ENCODE results near the gene CENPA.

Gene CENPA

GRCh38 chr2:26764078-26764887, 21.6 kb upstream of the CENPA start, which contains the start of gene SLC35F6:
SLC35F6 (plus strand) TSS chr2:26764284; CDS start chr2:26764350, 66 bp downstream.
- Histone ChIP-seq H3K9ac (ENCODE audit: low read length) (peak within 1 kb of the TSS; percentile 96), H3K27me3 (replicated peaks; ENCODE audit: control insufficient read depth, insufficient read depth, low read length) (no peaks in the 10 kb centered on the region), H3K9me3 (ENCODE audit: control insufficient read depth, low read length) (no peaks in the 10 kb centered on the region), H3K4me3 (ENCODE audit: low read length) (peak within 1 kb of the TSS; percentile 91), H3K4me1 (ENCODE audit: control insufficient read depth, insufficient read depth, low read length) (peaks cover 36% of the 10 kb centered on the region), H3K36me3 (ENCODE audit: control insufficient read depth, insufficient read depth, low read length, severe bottlenecking) (no peaks in the 10 kb centered on the region)
- DNase-seq (ENCODE audit: low read depth) = peak; percentile 94

GRCh38 chr2:26764906-26765305, 20.9 kb upstream of the CENPA start:
- Histone ChIP-seq H3K4me3 (ENCODE audit: low read length) (peak overlapping the region; percentile 91), H3K4me1 (ENCODE audit: control insufficient read depth, insufficient read depth, low read length) (peaks cover 42% of the 10 kb centered on the region), H3K9me3 (ENCODE audit: control insufficient read depth, low read length) (no peaks in the 10 kb centered on the region), H3K9ac (ENCODE audit: low read length) (peak overlapping the region; percentile 96), H3K36me3 (ENCODE audit: control insufficient read depth, insufficient read depth, low read length, severe bottlenecking) (no peaks in the 10 kb centered on the region), H3K27me3 (replicated peaks; ENCODE audit: control insufficient read depth, insufficient read depth, low read length) (no peaks in the 10 kb centered on the region)
- no peak for DNase-seq (ENCODE audit: low read depth)

- Histone ChIP-seq H3K4me1 (ENCODE audit: control insufficient read depth, insufficient read depth, low read length) (peaks cover 45% of the 10 kb centered on the region), H3K9me3 (ENCODE audit: control insufficient read depth, low read length) (no peaks in the 10 kb centered on the region), H3K9ac (ENCODE audit: low read length) (peak overlapping the region; percentile 96), H3K4me3 (ENCODE audit: low read length) (peak overlapping the region; percentile 91), H3K27me3 (replicated peaks; ENCODE audit: control insufficient read depth, insufficient read depth, low read length) (no peaks in the 10 kb centered on the region), H3K36me3 (ENCODE audit: control insufficient read depth, insufficient read depth, low read length, severe bottlenecking) (no peaks in the 10 kb centered on the region)
- DNase-seq (ENCODE audit: low read depth) = no peak
Measured at GRCh38 chr2:26765475-26766200, 20.2 kb upstream of the CENPA start.

- Histone ChIP-seq H3K27me3 (replicated peaks; ENCODE audit: control insufficient read depth, insufficient read depth, low read length) (no peaks in the 10 kb centered on the region), H3K9me3 (ENCODE audit: control insufficient read depth, low read length) (no peaks in the 10 kb centered on the region), H3K9ac (ENCODE audit: low read length) (no peak overlapping the region), H3K4me1 (ENCODE audit: control insufficient read depth, insufficient read depth, low read length) (peaks cover 60% of the 10 kb centered on the region), H3K4me3 (ENCODE audit: low read length) (no peak overlapping the region), H3K36me3 (ENCODE audit: control insufficient read depth, insufficient read depth, low read length, severe bottlenecking) (no peaks in the 10 kb centered on the region)
- no peak for DNase-seq (ENCODE audit: low read depth)
Measured at GRCh38 chr2:26767129-26767528, 18.7 kb upstream of the CENPA start.

- no peak for DNase-seq (ENCODE audit: low read depth)
- H3K4me3 ChIP-seq (ENCODE audit: low read length) = no peak overlapping the region
- H3K36me3 ChIP-seq (ENCODE audit: control insufficient read depth, insufficient read depth, low read length, severe bottlenecking) = no peaks in the 10 kb centered on the region
- H3K9me3 ChIP-seq (ENCODE audit: control insufficient read depth, low read length) = no peaks in the 10 kb centered on the region
- H3K4me1 ChIP-seq (ENCODE audit: control insufficient read depth, insufficient read depth, low read length) = peaks cover 69% of the 10 kb centered on the region
- H3K9ac ChIP-seq (ENCODE audit: low read length) = no peak overlapping the region
- no peaks in the 10 kb centered on the region for H3K27me3 ChIP-seq (replicated peaks; ENCODE audit: control insufficient read depth, insufficient read depth, low read length)
Measured at GRCh38 chr2:26767894-26768487, 17.9 kb upstream of the CENPA start.

- no peaks in the 10 kb centered on the region for H3K27me3 ChIP-seq (replicated peaks; ENCODE audit: control insufficient read depth, insufficient read depth, low read length)
Measured at GRCh38 chr2:26768759-26769088, 17.1 kb upstream of the CENPA start.

GRCh38 chr2:26769089-26769761, 16.6 kb upstream of the CENPA start:
- H3K4me3 ChIP-seq (ENCODE audit: low read length) = peak overlapping the region; percentile 50
- H3K9ac ChIP-seq (ENCODE audit: low read length) = peak overlapping the region; percentile 74
- no peaks in the 10 kb centered on the region for H3K27me3 ChIP-seq (replicated peaks; ENCODE audit: control insufficient read depth, insufficient read depth, low read length)
- no peaks in the 10 kb centered on the region for H3K9me3 ChIP-seq (ENCODE audit: control insufficient read depth, low read length)
- H3K4me1 ChIP-seq (ENCODE audit: control insufficient read depth, insufficient read depth, low read length) = peaks cover 64% of the 10 kb centered on the region
- H3K36me3 ChIP-seq (ENCODE audit: control insufficient read depth, insufficient read depth, low read length, severe bottlenecking) = peaks cover 6% of the 10 kb centered on the region
- no peak for DNase-seq (ENCODE audit: low read depth)

More at GRCh38 chr2:26768759-26769088, 17.1 kb upstream of the CENPA start:
- H3K4me1 ChIP-seq (ENCODE audit: control insufficient read depth, insufficient read depth, low read length) = peaks cover 66% of the 10 kb centered on the region
- DNase-seq (ENCODE audit: low read depth) = no peak
- H3K36me3 ChIP-seq (ENCODE audit: control insufficient read depth, insufficient read depth, low read length, severe bottlenecking) = peaks cover 1% of the 10 kb centered on the region
- H3K9ac ChIP-seq (ENCODE audit: low read length) = peak overlapping the region; percentile 57
- no peaks in the 10 kb centered on the region for H3K9me3 ChIP-seq (ENCODE audit: control insufficient read depth, low read length)
- peak overlapping the region; percentile 29 for H3K4me3 ChIP-seq (ENCODE audit: low read length)

- no peaks in the 10 kb centered on the region for H3K9me3 ChIP-seq (ENCODE audit: control insufficient read depth, low read length)
- H3K36me3 ChIP-seq (ENCODE audit: control insufficient read depth, insufficient read depth, low read length, severe bottlenecking) = peaks cover 25% of the 10 kb centered on the region
- peak; percentile 85 for DNase-seq (ENCODE audit: low read depth)
- peak overlapping the region; percentile 56 for H3K4me3 ChIP-seq (ENCODE audit: low read length)
- H3K4me1 ChIP-seq (ENCODE audit: control insufficient read depth, insufficient read depth, low read length) = peaks cover 56% of the 10 kb centered on the region
- peak overlapping the region; percentile 71 for H3K9ac ChIP-seq (ENCODE audit: low read length)
- no peaks in the 10 kb centered on the region for H3K27me3 ChIP-seq (replicated peaks; ENCODE audit: control insufficient read depth, insufficient read depth, low read length)
Measured at GRCh38 chr2:26770986-26771586, 14.8 kb upstream of the CENPA start.

- Histone ChIP-seq H3K36me3 (ENCODE audit: control insufficient read depth, insufficient read depth, low read length, severe bottlenecking) (peaks cover 37% of the 10 kb centered on the region), H3K9ac (ENCODE audit: low read length) (peak overlapping the region; percentile 71)
- DNase-seq (ENCODE audit: low read depth) = no peak
Measured at GRCh38 chr2:26772064-26773001, 13.5 kb upstream of the CENPA start.

GRCh38 chr2:26776195-26776800, 9.6 kb upstream of the CENPA start:
- Histone ChIP-seq H3K9ac (ENCODE audit: low read length) (no peak overlapping the region), H3K4me3 (ENCODE audit: low read length) (no peak overlapping the region), H3K9me3 (ENCODE audit: control insufficient read depth, low read length) (no peaks in the 10 kb centered on the region), H3K4me1 (ENCODE audit: control insufficient read depth, insufficient read depth, low read length) (peaks cover 29% of the 10 kb centered on the region), H3K36me3 (ENCODE audit: control insufficient read depth, insufficient read depth, low read length, severe bottlenecking) (peaks cover 76% of the 10 kb centered on the region), H3K27me3 (replicated peaks; ENCODE audit: control insufficient read depth, insufficient read depth, low read length) (no peaks in the 10 kb centered on the region)
- DNase-seq (ENCODE audit: low read depth) = no peak

More at GRCh38 chr2:26772064-26773001, 13.5 kb upstream of the CENPA start:
- Histone ChIP-seq H3K4me3 (ENCODE audit: low read length) (peak overlapping the region; percentile 56), H3K9me3 (ENCODE audit: control insufficient read depth, low read length) (no peaks in the 10 kb centered on the region), H3K4me1 (ENCODE audit: control insufficient read depth, insufficient read depth, low read length) (peaks cover 46% of the 10 kb centered on the region), H3K27me3 (replicated peaks; ENCODE audit: control insufficient read depth, insufficient read depth, low read length) (no peaks in the 10 kb centered on the region)

All from adipocyte (in vitro differentiated cells).